ENCODE data around the gene CRISP3.

Gene CRISP3, protein sequence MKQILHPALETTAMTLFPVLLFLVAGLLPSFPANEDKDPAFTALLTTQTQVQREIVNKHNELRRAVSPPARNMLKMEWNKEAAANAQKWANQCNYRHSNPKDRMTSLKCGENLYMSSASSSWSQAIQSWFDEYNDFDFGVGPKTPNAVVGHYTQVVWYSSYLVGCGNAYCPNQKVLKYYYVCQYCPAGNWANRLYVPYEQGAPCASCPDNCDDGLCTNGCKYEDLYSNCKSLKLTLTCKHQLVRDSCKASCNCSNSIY

DNA sequence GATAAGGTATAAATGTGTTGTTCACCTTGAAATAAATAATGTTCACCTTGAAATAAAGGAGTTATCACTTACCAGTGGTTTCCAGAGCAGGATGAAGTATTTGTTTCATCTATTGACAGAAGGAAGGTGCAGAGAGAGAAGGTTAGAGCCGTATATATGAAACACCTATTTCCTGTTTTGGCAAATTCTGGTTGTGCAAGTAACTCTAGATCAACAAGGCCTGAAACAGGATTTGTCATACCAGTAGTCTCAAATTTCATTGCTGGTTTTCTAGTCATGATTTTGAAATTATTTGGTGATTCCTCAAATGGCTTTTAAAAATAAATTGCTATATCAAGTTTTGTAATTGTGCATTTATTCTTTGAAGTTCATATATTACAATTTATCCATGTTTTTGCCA is at the start of gene CRISP3:
Gene CRISP3 (minus strand): TSS at position 130 of the 400 bp plus-strand sequence. CDS start 21 bp downstream, at position 109.
- DNase-seq (ENCODE audit: low read depth) = peak; percentile 48
- H3K4me3 ChIP-seq (ENCODE audit: low read depth, low read length) = no peak within 1 kb of the TSS
- TF ChIP-seq, protein P1, sequence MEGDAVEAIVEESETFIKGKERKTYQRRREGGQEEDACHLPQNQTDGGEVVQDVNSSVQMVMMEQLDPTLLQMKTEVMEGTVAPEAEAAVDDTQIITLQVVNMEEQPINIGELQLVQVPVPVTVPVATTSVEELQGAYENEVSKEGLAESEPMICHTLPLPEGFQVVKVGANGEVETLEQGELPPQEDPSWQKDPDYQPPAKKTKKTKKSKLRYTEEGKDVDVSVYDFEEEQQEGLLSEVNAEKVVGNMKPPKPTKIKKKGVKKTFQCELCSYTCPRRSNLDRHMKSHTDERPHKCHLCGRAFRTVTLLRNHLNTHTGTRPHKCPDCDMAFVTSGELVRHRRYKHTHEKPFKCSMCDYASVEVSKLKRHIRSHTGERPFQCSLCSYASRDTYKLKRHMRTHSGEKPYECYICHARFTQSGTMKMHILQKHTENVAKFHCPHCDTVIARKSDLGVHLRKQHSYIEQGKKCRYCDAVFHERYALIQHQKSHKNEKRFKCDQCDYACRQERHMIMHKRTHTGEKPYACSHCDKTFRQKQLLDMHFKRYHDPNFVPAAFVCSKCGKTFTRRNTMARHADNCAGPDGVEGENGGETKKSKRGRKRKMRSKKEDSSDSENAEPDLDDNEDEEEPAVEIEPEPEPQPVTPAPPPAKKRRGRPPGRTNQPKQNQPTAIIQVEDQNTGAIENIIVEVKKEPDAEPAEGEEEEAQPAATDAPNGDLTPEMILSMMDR (IDR thresholded peaks at IDR 0.05; ENCODE audit: control insufficient read depth, extremely low read depth, insufficient read depth) = no peak

DNA sequence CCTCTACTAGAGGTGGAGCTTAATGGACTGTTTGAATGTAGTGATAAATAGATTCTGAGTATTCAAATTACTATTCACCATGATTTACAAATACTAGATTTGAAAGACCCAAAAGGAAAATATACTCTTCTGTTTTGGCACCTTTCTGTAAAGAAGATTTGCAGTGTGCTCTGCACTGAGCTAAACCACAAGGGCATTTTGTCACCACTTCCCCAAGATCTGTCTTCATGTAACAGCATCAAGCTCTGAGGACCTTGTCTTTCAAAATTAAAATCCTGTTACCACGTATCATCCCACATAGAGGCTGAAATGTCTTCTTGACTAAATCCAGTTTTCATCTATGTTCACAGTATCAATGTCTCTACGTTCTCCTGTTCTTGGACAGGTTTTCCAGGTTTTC is 46.2 kb upstream of the CRISP3 start:
- TF ChIP-seq, protein P1 (IDR thresholded peaks at IDR 0.05; ENCODE audit: control insufficient read depth, extremely low read depth, insufficient read depth) = no peak

GRCh38 chr6:49787176-49787575 is 43.0 kb upstream of the CRISP3 start, which contains the start of gene PGK2:
Gene PGK2, minus strand, starts transcription at chr6:49787285. Its CDS starts 98 bp downstream, at chr6:49787187.
- H3K4me3 ChIP-seq (ENCODE audit: low read depth, low read length) = no peak within 1 kb of the TSS
- TF ChIP-seq, protein P1 (IDR thresholded peaks at IDR 0.05; ENCODE audit: control insufficient read depth, extremely low read depth, insufficient read depth) = no peak
- peak; percentile 63 for DNase-seq (ENCODE audit: low read depth)

More for the DNA sequence above, 46.2 kb upstream of the CRISP3 start:
- no peak for DNase-seq (ENCODE audit: low read depth)
- H3K4me3 ChIP-seq (ENCODE audit: low read depth, low read length) = no peak overlapping the region

GRCh38 chr6:49784272-49784671 is 40.1 kb upstream of the CRISP3 start:
- TF ChIP-seq, protein P1 (IDR thresholded peaks at IDR 0.05; ENCODE audit: control insufficient read depth, extremely low read depth, insufficient read depth) = no peak
- H3K4me3 ChIP-seq (ENCODE audit: low read depth, low read length) = no peak overlapping the region
- DNase-seq (ENCODE audit: low read depth) = no peak

DNA sequence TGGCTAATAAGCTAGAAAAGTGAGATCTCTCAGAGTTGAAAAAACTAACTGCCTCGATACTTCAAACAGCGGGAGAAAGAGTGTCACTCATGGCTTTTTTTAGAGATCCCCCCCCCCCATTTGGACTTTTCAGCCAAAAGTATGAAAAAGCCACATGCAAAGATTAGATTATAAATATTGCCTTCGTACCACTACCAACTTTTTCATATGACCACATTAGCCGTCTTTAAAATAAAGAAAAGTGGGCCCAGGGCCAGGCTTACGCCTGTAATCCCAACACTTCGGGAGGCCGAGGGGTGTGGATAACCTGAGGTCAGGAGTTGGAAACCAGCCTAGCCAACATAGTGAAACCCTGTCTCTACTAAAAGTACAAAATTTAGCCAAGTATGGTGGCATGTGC is 38.5 kb upstream of the CRISP3 start:
- no peak for DNase-seq (ENCODE audit: low read depth)
- H3K4me3 ChIP-seq (ENCODE audit: low read depth, low read length) = no peak overlapping the region
- TF ChIP-seq, protein P1 (IDR thresholded peaks at IDR 0.05; ENCODE audit: control insufficient read depth, extremely low read depth, insufficient read depth) = no peak

GRCh38 chr6:49782293-49782692 is 38.1 kb upstream of the CRISP3 start:
- no peak overlapping the region for H3K4me3 ChIP-seq (ENCODE audit: low read depth, low read length)
- TF ChIP-seq, protein P1 (IDR thresholded peaks at IDR 0.05; ENCODE audit: control insufficient read depth, extremely low read depth, insufficient read depth) = no peak
- no peak for DNase-seq (ENCODE audit: low read depth)

GRCh38 chr6:49776444-49776843 is 32.3 kb upstream of the CRISP3 start:
- H3K4me3 ChIP-seq (ENCODE audit: low read depth, low read length) = no peak overlapping the region
- TF ChIP-seq, protein P1 (IDR thresholded peaks at IDR 0.05; ENCODE audit: control insufficient read depth, extremely low read depth, insufficient read depth) = no peak
- DNase-seq (ENCODE audit: low read depth) = no peak
